Chondrocyte (in vitro differentiated cells): ENCODE measurements around the gene TOM1L2. TPM values are rescaled to one million over a fixed set of nuclear protein-coding genes. Genes with fewer than 3 reads are reported as not detected.
"Not testable (repeated sequence)": the region's sequence is repeated elsewhere in the genome, so short reads cannot be mapped to it uniquely, and the experiment has no call there.

ENCODE experiments used
- DNase-seq: peaks from one replicate; pipeline ENCODE4 v3.0.0; 2021; ENCODE audit warnings: mixed read lengths, low spot score
- H3K27ac Mint-ChIP-seq: one replicate; pipeline ENCODE4 v1.8.0; 2021; ENCODE audit warnings: mild to moderate bottlenecking, moderate library complexity, mixed read lengths; ENCODE audit not compliant: unreplicated experiment
- H3K27me3 Mint-ChIP-seq: 2 replicates; pipeline ENCODE4 v1.8.0; 2021; ENCODE audit warnings: low read depth, mixed read lengths
- H3K36me3 Mint-ChIP-seq: 2 replicates; pipeline ENCODE4 v1.8.0; 2021; ENCODE audit warnings: low read depth, mixed read lengths
- H3K4me1 Mint-ChIP-seq: 2 replicates; pipeline ENCODE4 v1.8.0; 2021; ENCODE audit warnings: low read depth, mild to moderate bottlenecking, mixed read lengths
- H3K4me3 Mint-ChIP-seq: one replicate; pipeline ENCODE4 v1.8.0; 2021; ENCODE audit warnings: mild to moderate bottlenecking, moderate library complexity, mixed read lengths; ENCODE audit not compliant: unreplicated experiment
- H3K9me3 Mint-ChIP-seq: 2 replicates; pipeline ENCODE4 v1.8.0; 2021; ENCODE audit warnings: low read depth, mixed read lengths
- total RNA-seq: library from RNA; stranded (reverse); gene quantifications from 3 replicates; pipeline ENCODE4 v1.2.1, GENCODE V29; 2021
- TF ChIP-seq, protein P1 (sequence below): fragments of 200-600 bp; sonication (generic); IDR thresholded peaks from 2 replicates; pipeline ENCODE4 v1.5.0; 2021; ENCODE audit warnings: antibody characterized with exemption, mild to moderate bottlenecking, moderate library complexity

TOM1L2 gene
- total RNA-seq, 1 donor from 2014 or later: 56.1 TPM

DNA sequence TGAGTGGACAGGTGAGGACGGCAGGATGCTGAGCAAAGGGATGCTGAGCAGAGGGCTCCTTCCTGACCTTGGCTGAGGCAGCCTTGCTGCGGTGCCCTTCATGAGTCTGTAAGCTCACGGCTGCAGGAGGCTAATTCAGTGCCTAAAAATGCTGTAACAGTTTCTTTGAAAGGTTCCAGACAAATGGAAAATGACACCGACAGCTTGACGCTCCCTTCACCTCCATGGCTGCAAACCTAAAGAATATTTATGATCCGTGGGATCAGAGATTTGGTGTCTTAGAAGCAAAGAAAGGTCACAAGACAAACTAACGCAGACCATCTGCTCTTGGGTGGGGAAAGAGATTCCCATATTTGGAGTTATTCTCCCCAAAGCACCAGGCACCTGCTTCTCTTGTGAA, 28.0 kb downstream of the TOM1L2 start:
- DNase-seq: no peak
- peaks cover 81% of the 10 kb centered on the region for H3K4me1 Mint-ChIP-seq
- no peaks in the 10 kb centered on the region for H3K9me3 Mint-ChIP-seq
- TF ChIP-seq, protein P1, sequence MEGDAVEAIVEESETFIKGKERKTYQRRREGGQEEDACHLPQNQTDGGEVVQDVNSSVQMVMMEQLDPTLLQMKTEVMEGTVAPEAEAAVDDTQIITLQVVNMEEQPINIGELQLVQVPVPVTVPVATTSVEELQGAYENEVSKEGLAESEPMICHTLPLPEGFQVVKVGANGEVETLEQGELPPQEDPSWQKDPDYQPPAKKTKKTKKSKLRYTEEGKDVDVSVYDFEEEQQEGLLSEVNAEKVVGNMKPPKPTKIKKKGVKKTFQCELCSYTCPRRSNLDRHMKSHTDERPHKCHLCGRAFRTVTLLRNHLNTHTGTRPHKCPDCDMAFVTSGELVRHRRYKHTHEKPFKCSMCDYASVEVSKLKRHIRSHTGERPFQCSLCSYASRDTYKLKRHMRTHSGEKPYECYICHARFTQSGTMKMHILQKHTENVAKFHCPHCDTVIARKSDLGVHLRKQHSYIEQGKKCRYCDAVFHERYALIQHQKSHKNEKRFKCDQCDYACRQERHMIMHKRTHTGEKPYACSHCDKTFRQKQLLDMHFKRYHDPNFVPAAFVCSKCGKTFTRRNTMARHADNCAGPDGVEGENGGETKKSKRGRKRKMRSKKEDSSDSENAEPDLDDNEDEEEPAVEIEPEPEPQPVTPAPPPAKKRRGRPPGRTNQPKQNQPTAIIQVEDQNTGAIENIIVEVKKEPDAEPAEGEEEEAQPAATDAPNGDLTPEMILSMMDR: no peak
- no peak overlapping the region for H3K4me3 Mint-ChIP-seq
- no peak overlapping the region for H3K27ac Mint-ChIP-seq
- H3K36me3 Mint-ChIP-seq: no peaks in the 10 kb centered on the region
- no peaks in the 10 kb centered on the region for H3K27me3 Mint-ChIP-seq

DNA sequence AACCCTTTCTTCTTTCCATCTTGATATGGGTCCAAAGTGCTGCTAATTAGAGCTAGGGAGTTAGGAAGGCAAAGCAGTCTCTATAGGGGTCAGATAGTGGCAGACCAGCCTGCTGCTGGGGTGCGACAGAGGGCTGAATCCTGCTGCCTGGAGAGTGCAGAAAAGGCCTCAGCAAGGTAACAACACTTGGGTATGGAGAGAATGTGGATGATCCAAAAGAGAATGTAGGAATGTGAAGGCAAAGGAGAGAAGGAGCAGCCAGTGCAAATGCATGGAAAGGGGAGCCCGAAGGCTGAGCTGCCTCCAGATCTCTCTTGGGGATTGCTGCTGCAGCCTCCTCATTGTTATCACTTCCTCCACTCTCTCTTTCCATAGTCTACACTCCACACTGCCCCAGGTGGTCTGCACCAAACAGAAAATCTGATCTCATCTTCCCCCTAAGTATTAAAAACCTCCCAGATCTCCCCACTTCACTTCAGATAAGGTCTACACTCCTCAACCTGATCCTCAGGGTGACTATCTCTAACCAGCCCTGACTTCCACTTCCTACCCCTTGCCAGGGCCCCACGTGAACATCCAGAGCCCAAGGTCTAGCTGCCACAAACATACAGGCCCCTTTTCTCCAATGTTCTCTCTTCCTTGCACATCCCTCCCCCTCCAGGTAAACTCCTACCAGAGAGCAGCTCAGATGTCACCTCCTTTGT, 28.8 kb downstream of the TOM1L2 start:
- Mint-ChIP-seq H3K9me3 (no peaks in the 10 kb centered on the region), H3K36me3 (no peaks in the 10 kb centered on the region), H3K27ac (peak overlapping the region; percentile 76), H3K4me1 (peaks cover 81% of the 10 kb centered on the region), H3K4me3 (no peak overlapping the region), H3K27me3 (no peaks in the 10 kb centered on the region)
- TF ChIP-seq, protein P1: no peak
- no peak for DNase-seq

DNA sequence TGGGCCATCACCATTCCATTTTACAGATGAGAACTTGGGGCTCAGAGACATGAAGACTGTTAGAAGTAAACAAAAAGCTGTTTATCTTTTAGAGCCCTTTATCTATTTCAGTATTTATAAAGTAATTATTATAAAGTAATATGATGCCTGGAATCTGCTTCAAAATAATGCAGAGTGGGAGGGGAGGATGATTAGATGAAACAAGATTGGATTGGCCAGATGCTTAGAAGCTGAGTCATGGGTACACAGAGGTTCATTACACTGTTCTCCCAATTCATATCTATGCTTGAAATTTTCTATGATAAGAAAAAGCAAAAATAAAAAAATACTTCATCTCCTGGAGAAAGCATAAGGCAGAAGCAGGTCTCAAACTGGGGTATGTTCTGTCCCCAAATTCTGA, 29.4 kb downstream of the TOM1L2 start:
- DNase-seq: no peak

DNA sequence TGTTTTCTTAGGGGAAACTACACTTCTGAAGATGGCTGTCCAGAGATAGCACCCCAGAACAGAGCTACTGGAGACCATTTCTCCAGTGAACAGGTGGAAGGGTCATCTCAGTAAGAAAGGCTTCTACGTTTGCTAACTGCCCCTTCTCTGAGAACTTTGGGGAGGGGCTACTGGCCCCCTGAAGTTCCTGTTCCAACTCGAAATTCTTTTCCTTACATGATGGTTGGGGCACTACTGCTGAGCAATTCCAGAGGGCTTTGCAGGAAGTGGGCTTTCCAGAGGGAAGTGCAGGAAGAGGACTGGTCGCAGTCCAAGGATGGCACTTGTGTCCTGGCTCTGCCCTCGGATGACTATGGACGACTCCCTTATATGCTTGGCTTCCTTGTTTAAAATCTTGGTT, 31.2 kb downstream of the TOM1L2 start:
- Mint-ChIP-seq H3K4me3 (no peak overlapping the region), H3K9me3 (no peaks in the 10 kb centered on the region), H3K27me3 (no peaks in the 10 kb centered on the region), H3K36me3 (no peaks in the 10 kb centered on the region), H3K27ac (peak overlapping the region; percentile 4), H3K4me1 (peaks cover 74% of the 10 kb centered on the region)
- TF ChIP-seq, protein P1: no peak
- no peak for DNase-seq

More for the DNA sequence above, 29.4 kb downstream of the TOM1L2 start:
- H3K36me3 Mint-ChIP-seq: no peaks in the 10 kb centered on the region
- H3K4me1 Mint-ChIP-seq: peaks cover 75% of the 10 kb centered on the region
- H3K9me3 Mint-ChIP-seq: no peaks in the 10 kb centered on the region
- no peak overlapping the region for H3K4me3 Mint-ChIP-seq
- no peaks in the 10 kb centered on the region for H3K27me3 Mint-ChIP-seq
- TF ChIP-seq, protein P1: no peak
- H3K27ac Mint-ChIP-seq: no peak overlapping the region

DNA sequence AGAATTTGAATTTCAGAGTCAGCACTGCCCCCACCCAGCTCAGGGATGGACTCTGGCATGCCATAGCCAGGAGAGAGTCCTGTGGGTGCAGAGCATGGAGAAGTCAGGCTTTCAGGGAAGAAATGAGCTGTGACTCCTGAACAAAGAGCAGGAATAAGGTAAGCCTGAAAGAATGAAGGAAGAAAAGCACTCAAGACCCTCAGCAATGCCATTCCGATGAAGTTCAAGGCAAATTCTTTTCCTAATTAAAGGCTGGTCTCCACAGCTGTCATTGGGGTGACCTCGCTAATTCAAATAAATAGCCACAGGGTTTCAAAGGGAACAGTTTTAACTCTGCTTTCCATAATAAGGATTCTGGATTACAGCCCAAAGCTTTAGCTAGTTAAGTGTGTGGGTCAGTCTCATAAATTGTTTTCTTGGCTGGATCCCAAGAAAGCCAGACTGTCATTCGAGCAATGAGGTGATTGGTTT, 31.7 kb downstream of the TOM1L2 start:
- Mint-ChIP-seq H3K36me3 (no peaks in the 10 kb centered on the region), H3K27me3 (no peaks in the 10 kb centered on the region), H3K27ac (peak overlapping the region; percentile 78), H3K4me3 (no peak overlapping the region), H3K9me3 (no peaks in the 10 kb centered on the region), H3K4me1 (peaks cover 77% of the 10 kb centered on the region)
- TF ChIP-seq, protein P1: no peak
- no peak for DNase-seq

DNA sequence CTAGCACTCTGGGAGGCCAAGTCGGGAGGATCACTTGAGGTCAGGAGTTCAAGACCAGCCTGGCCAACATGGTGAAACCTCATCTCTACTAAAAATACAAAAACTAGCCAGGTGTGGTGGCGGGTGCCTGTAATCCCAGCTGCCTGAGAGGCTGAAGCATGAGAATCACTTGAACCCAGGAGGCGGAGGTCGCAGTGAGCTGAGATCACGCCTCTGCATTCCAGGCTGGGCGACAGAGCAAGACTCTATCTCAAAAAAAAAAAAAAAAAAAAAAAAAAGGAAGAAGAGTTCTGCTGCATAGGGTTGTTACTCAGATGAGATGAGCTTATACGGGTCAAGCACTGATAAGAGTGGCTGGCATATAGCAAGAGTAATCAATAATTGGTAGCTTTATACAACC, 32.3 kb downstream of the TOM1L2 start:
- H3K27me3 Mint-ChIP-seq: not testable (repeated sequence)

More for the DNA sequence above, 32.3 kb downstream of the TOM1L2 start:
- H3K9me3 Mint-ChIP-seq, DNase-seq, H3K4me3 Mint-ChIP-seq, H3K36me3 Mint-ChIP-seq: not testable (repeated sequence)
- Mint-ChIP-seq H3K4me1 (peaks cover 77% of the 10 kb centered on the region), H3K27ac (peak overlapping the region; percentile 78)
